ENCODE results near the gene RRBP1.

DNA sequence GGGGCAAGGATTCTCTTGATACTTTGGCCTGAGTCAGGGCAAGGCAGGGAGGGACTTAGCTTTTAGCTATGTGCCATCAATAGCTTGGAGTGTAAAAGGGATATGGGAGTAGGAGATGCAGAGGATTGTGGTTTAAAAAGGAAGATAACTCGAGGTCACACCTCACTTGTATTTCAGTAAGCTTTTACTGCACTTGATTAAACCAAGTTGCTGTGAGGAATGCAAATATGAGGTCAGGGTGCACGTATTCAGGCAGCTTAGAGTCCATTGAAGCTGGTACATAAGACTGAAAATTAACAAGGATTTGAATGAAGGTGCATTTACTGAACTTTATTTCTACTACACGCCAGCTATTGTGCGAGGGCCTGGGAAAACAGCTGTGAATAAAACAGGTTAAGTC lies 80.1 kb downstream of the RRBP1 start:
- TF ChIP-seq, protein P1, sequence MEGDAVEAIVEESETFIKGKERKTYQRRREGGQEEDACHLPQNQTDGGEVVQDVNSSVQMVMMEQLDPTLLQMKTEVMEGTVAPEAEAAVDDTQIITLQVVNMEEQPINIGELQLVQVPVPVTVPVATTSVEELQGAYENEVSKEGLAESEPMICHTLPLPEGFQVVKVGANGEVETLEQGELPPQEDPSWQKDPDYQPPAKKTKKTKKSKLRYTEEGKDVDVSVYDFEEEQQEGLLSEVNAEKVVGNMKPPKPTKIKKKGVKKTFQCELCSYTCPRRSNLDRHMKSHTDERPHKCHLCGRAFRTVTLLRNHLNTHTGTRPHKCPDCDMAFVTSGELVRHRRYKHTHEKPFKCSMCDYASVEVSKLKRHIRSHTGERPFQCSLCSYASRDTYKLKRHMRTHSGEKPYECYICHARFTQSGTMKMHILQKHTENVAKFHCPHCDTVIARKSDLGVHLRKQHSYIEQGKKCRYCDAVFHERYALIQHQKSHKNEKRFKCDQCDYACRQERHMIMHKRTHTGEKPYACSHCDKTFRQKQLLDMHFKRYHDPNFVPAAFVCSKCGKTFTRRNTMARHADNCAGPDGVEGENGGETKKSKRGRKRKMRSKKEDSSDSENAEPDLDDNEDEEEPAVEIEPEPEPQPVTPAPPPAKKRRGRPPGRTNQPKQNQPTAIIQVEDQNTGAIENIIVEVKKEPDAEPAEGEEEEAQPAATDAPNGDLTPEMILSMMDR (conservative IDR thresholded peaks at IDR 0.05; ENCODE audit: low read length) = no peak
- no peak for TF ChIP-seq EZH2phosphoT487 (IDR thresholded peaks at IDR 0.05; ENCODE audit: borderline replicate concordance)
